ENCODE data around the gene INPP5J. TPM values are rescaled to one million over a fixed set of nuclear protein-coding genes. Genes with fewer than 3 reads are reported as not detected.

INPP5J gene
- total and polyA plus RNA-seq, 2 of the 13 experiments (the other 11 are each of a cell fraction or from before 2014, with no cell fraction given): 0.24 to 1.1 TPM

DNA sequence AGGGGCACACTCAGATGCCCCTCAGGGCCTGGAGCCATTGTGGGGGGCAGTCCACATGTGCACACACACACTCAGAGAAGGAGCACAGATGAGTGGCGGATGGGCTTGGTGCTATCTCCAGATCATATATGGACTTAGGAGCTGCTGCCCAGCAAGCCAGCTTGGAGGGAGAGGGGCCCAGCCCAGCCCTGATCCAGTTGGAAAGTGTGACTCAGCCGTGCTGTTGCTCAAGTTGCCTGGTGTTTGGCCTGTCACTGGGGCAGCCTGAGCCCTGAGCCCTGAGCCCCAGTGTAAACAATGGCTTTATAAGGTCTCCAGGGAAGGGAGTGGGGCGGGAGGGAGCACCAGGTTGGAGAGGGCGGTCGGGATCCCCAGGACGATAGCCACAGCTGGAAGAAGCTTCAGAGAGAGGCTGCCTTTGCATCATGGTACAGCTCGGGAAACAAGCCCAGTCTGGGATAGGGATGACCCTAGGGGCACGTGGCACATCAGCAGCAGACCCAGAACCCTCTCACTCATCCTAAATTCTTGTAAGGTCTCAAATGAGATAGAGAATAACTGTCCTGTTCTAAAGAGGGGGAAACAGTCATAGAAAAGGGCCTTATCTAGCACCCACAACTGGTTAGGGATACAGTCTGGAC, 20.2 kb upstream of the INPP5J start (continued):
- TF ChIP-seq PRDM15 (CRISPR knock-in tag; IDR thresholded peaks at IDR 0.05) (no peak), ZNF772 (CRISPR knock-in tag; IDR thresholded peaks at IDR 0.05) (0 out of 2 replicates have a peak, but pooled peaks have one; percentile 30), ZNF17 (CRISPR knock-in tag; IDR thresholded peaks at IDR 0.05) (no peak), GMEB2 (CRISPR knock-in tag; IDR thresholded peaks at IDR 0.05; ENCODE audit: low read depth) (no peak), ZEB1 (IDR thresholded peaks at IDR 0.05; ENCODE audit: insufficient replicate concordance, low read depth) (no peak), PTBP1 (IDR thresholded peaks at IDR 0.05; ENCODE audit: low read depth, low read length, poor library complexity, severe bottlenecking) (no peak), SP1 (IDR thresholded peaks at IDR 0.05) (no peak), SP1 (CRISPR knock-in tag; IDR thresholded peaks at IDR 0.05) (no peak), ZNF775 (CRISPR knock-in tag; IDR thresholded peaks at IDR 0.05; ENCODE audit: borderline replicate concordance) (no peak), ZNF350 (CRISPR knock-in tag; IDR thresholded peaks at IDR 0.05; ENCODE audit: borderline replicate concordance, low read depth) (no peak), ZNF891 (CRISPR knock-in tag; IDR thresholded peaks at IDR 0.05) (no peak), RXRB (CRISPR knock-in tag; IDR thresholded peaks at IDR 0.05; ENCODE audit: borderline replicate concordance) (peak; percentile 37; the same call in 1 of the 2 replicates), LBX2 (CRISPR knock-in tag; IDR thresholded peaks at IDR 0.05; ENCODE audit: borderline replicate concordance) (no peak), AGO2 (optimal IDR thresholded peaks at IDR 0.05; ENCODE audit: low read depth, low read length) (no peak), PREB (CRISPR knock-in tag; IDR thresholded peaks at IDR 0.05) (no peak)
- TF ChIP-seq, protein P1, sequence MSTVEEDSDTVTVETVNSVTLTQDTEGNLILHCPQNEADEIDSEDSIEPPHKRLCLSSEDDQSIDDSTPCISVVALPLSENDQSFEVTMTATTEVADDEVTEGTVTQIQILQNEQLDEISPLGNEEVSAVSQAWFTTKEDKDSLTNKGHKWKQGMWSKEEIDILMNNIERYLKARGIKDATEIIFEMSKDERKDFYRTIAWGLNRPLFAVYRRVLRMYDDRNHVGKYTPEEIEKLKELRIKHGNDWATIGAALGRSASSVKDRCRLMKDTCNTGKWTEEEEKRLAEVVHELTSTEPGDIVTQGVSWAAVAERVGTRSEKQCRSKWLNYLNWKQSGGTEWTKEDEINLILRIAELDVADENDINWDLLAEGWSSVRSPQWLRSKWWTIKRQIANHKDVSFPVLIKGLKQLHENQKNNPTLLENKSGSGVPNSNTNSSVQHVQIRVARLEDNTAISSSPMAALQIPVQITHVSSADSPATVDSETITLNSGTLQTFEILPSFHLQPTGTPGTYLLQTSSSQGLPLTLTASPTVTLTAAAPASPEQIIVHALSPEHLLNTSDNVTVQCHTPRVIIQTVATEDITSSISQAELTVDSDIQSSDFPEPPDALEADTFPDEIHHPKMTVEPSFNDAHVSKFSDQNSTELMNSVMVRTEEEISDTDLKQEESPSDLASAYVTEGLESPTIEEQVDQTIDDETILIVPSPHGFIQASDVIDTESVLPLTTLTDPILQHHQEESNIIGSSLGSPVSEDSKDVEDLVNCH (CRISPR knock-in tag; IDR thresholded peaks at IDR 0.05): no peak
- TF ChIP-seq, protein P2, sequence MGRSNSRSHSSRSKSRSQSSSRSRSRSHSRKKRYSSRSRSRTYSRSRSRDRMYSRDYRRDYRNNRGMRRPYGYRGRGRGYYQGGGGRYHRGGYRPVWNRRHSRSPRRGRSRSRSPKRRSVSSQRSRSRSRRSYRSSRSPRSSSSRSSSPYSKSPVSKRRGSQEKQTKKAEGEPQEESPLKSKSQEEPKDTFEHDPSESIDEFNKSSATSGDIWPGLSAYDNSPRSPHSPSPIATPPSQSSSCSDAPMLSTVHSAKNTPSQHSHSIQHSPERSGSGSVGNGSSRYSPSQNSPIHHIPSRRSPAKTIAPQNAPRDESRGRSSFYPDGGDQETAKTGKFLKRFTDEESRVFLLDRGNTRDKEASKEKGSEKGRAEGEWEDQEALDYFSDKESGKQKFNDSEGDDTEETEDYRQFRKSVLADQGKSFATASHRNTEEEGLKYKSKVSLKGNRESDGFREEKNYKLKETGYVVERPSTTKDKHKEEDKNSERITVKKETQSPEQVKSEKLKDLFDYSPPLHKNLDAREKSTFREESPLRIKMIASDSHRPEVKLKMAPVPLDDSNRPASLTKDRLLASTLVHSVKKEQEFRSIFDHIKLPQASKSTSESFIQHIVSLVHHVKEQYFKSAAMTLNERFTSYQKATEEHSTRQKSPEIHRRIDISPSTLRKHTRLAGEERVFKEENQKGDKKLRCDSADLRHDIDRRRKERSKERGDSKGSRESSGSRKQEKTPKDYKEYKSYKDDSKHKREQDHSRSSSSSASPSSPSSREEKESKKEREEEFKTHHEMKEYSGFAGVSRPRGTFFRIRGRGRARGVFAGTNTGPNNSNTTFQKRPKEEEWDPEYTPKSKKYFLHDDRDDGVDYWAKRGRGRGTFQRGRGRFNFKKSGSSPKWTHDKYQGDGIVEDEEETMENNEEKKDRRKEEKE (IDR thresholded peaks at IDR 0.05): no peak
